ENCODE results near the gene ETV3.

GRCh38 chr1:157139052-157139715 is 989 bp upstream of the ETV3 start:
- TF ChIP-seq, protein P1, sequence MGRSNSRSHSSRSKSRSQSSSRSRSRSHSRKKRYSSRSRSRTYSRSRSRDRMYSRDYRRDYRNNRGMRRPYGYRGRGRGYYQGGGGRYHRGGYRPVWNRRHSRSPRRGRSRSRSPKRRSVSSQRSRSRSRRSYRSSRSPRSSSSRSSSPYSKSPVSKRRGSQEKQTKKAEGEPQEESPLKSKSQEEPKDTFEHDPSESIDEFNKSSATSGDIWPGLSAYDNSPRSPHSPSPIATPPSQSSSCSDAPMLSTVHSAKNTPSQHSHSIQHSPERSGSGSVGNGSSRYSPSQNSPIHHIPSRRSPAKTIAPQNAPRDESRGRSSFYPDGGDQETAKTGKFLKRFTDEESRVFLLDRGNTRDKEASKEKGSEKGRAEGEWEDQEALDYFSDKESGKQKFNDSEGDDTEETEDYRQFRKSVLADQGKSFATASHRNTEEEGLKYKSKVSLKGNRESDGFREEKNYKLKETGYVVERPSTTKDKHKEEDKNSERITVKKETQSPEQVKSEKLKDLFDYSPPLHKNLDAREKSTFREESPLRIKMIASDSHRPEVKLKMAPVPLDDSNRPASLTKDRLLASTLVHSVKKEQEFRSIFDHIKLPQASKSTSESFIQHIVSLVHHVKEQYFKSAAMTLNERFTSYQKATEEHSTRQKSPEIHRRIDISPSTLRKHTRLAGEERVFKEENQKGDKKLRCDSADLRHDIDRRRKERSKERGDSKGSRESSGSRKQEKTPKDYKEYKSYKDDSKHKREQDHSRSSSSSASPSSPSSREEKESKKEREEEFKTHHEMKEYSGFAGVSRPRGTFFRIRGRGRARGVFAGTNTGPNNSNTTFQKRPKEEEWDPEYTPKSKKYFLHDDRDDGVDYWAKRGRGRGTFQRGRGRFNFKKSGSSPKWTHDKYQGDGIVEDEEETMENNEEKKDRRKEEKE (IDR thresholded peaks at IDR 0.05), result no peak
- TF ChIP-seq MIXL1 (CRISPR knock-in tag; IDR thresholded peaks at IDR 0.05), result no peak
- no peak for TF ChIP-seq ZNF709 (CRISPR knock-in tag; IDR thresholded peaks at IDR 0.05)
- no peak for TF ChIP-seq ZNF670 (CRISPR knock-in tag; IDR thresholded peaks at IDR 0.05; ENCODE audit: borderline replicate concordance)
- TF ChIP-seq MYC (CRISPR knock-in tag; IDR thresholded peaks at IDR 0.05; ENCODE audit: borderline replicate concordance), result no peak
- no peak for TF ChIP-seq CTCF (CRISPR knock-in tag; IDR thresholded peaks at IDR 0.05)
- TF ChIP-seq MAFK (conservative IDR thresholded peaks at IDR 0.05 in 1 of 2, IDR thresholded peaks at IDR 0.05 in 1 of 2; ENCODE audit: low read length in 2 of 2), result no peak
- TF ChIP-seq MAFF (IDR thresholded peaks at IDR 0.05; ENCODE audit: low read depth, low read length), result no peak
- TF ChIP-seq KLF15 (CRISPR knock-in tag; IDR thresholded peaks at IDR 0.05; ENCODE audit: borderline replicate concordance), result no peak
- TF ChIP-seq NR2F1 (CRISPR knock-in tag; IDR thresholded peaks at IDR 0.05), result no peak
- TF ChIP-seq POLR2A (IDR thresholded peaks at IDR 0.05; ENCODE audit: insufficient read depth in 1 of 2, low read depth in 2 of 2, low read length in 2 of 2), result no peak
- TF ChIP-seq NFE2 (CRISPR knock-in tag; IDR thresholded peaks at IDR 0.05), result no peak
